ENCODE measurements around the gene SNAI3.

DNA sequence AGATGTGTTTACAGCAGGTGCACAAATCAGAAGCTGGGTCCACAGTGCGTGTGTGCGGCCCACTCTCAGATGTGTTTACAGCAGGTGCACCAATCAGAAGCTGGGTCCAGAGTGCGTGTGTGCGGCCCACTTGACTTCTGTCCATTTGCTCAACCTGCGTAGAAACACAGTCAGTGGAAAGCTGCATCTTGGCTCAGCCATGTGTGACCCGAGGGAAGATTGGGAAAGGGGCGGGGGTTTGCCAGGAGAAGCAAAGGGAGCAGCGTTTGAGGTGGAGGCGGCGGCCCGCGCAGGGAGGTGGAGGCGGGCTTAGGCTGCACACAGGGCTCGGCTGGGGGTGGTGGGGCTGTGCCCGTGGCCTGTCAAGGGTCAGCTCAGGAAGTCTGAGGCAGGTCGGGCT lies 24.2 kb upstream of the SNAI3 start:
- TF ChIP-seq, protein P1, sequence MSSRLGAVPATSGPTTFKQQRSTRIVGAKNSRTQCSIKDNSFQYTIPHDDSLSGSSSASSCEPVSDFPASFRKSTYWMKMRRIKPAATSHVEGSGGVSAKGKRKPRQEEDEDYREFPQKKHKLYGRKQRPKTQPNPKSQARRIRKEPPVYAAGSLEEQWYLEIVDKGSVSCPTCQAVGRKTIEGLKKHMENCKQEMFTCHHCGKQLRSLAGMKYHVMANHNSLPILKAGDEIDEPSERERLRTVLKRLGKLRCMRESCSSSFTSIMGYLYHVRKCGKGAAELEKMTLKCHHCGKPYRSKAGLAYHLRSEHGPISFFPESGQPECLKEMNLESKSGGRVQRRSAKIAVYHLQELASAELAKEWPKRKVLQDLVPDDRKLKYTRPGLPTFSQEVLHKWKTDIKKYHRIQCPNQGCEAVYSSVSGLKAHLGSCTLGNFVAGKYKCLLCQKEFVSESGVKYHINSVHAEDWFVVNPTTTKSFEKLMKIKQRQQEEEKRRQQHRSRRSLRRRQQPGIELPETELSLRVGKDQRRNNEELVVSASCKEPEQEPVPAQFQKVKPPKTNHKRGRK (CRISPR knock-in tag; IDR thresholded peaks at IDR 0.05; ENCODE audit: borderline replicate concordance): no peak
- TF ChIP-seq KAT7 (CRISPR knock-in tag; IDR thresholded peaks at IDR 0.05; ENCODE audit: borderline replicate concordance): no peak
- no peak for TF ChIP-seq E2F4 (CRISPR knock-in tag; IDR thresholded peaks at IDR 0.05; ENCODE audit: borderline replicate concordance, low read depth)
- TF ChIP-seq CTCF (IDR thresholded peaks at IDR 0.05): no peak
- TF ChIP-seq NFATC4 (CRISPR knock-in tag; IDR thresholded peaks at IDR 0.05): no peak
- no peak for TF ChIP-seq ATF3 (CRISPR knock-in tag; conservative IDR thresholded peaks at IDR 0.05)
- TF ChIP-seq NR2C2 (CRISPR knock-in tag; IDR thresholded peaks at IDR 0.05): no peak
- no peak for TF ChIP-seq CREB1 (CRISPR knock-in tag; IDR thresholded peaks at IDR 0.05)
- TF ChIP-seq, protein P2, sequence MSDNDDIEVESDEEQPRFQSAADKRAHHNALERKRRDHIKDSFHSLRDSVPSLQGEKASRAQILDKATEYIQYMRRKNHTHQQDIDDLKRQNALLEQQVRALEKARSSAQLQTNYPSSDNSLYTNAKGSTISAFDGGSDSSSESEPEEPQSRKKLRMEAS (CRISPR knock-in tag; IDR thresholded peaks at IDR 0.05): no peak
- TF ChIP-seq TCF7 (CRISPR knock-in tag; IDR thresholded peaks at IDR 0.05; ENCODE audit: low read depth): no peak
- TF ChIP-seq ATF1 (CRISPR knock-in tag; IDR thresholded peaks at IDR 0.05): no peak
- no peak for TF ChIP-seq RELA (CRISPR knock-in tag; IDR thresholded peaks at IDR 0.05; ENCODE audit: borderline replicate concordance)
